OCI-LY1 (cell line): Measurements from ENCODE around the gene CATSPERD.

Experiments used
- EZH2 ChIP-seq: fragments of 200-600 bp; sonication (generic), shearing (Covaris generic); IDR thresholded peaks from 2 replicates; pipeline ENCODE4 v1.8.0; 2017; ENCODE audit warnings: borderline replicate concordance, mixed run types, mild to moderate bottlenecking, antibody characterized with exemption, low read length, moderate library complexity, mixed read lengths
- TF ChIP-seq, protein P1 (sequence below): fragments of 200-600 bp; sonication (generic), shearing (Covaris generic); IDR thresholded peaks from 2 replicates; pipeline ENCODE4 v1.5.1; 2017; ENCODE audit warnings: mild to moderate bottlenecking, antibody characterized with exemption, low read length, moderate library complexity, mixed read lengths

DNA sequence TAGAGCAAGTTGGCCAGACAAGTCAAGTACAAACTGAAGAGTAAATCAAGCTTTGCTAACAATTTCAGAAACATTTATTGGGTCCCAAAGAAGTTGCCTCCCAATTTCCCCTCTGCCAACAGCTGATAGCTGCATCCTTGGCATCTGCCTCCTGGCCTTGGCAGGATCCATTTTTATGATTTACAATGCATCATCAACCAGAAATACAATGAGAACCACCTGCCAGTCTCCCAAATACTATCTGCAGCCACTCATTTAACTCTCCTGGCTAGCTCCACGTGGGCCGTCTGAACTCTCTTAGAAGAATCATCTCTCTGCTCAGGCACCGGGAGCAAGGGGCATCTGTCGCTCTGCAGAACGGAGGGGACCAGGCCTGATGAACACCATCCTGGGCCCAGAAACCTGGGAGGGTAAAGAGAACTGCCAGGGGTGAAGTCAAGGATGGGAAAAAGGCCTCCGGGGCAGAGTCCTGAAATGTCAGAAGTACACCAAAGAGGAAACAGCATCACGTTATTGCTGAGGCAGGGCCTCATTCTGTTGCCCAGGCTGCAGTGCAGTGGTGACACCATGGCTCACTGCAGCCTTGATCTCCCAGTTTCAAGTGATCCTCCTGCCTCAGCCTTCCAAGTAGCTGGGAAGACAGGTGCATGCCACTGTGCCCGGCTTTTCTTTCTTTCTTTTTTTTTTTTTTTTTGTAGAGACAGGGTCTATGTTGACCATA lies 3.1 kb upstream of the CATSPERD start:
- TF ChIP-seq EZH2: no peak
- TF ChIP-seq, protein P1, sequence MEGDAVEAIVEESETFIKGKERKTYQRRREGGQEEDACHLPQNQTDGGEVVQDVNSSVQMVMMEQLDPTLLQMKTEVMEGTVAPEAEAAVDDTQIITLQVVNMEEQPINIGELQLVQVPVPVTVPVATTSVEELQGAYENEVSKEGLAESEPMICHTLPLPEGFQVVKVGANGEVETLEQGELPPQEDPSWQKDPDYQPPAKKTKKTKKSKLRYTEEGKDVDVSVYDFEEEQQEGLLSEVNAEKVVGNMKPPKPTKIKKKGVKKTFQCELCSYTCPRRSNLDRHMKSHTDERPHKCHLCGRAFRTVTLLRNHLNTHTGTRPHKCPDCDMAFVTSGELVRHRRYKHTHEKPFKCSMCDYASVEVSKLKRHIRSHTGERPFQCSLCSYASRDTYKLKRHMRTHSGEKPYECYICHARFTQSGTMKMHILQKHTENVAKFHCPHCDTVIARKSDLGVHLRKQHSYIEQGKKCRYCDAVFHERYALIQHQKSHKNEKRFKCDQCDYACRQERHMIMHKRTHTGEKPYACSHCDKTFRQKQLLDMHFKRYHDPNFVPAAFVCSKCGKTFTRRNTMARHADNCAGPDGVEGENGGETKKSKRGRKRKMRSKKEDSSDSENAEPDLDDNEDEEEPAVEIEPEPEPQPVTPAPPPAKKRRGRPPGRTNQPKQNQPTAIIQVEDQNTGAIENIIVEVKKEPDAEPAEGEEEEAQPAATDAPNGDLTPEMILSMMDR: no peak
